ENCODE data around the gene MAP3K20. TPM values are rescaled to one million over a fixed set of nuclear protein-coding genes. Genes with fewer than 3 reads are reported as not detected.

Gene MAP3K20
- total RNA-seq, 1 experiment from 2014 or later: 15.2 TPM

- POLR2A ChIA-PET: no interaction called here
- TF ChIP-seq ELF4 (CRISPR knock-in tag; IDR thresholded peaks at IDR 0.05; ENCODE audit: low read depth): no peak
- TF ChIP-seq SOX15 (CRISPR knock-in tag; IDR thresholded peaks at IDR 0.05): no peak
- TF ChIP-seq NFE2L1 (CRISPR knock-in tag; IDR thresholded peaks at IDR 0.05): no peak
- no peak for TF ChIP-seq GTF2I (CRISPR knock-in tag; conservative IDR thresholded peaks at IDR 0.05)
- TF ChIP-seq CREM (CRISPR knock-in tag; IDR thresholded peaks at IDR 0.05): no peak
- no peak for TF ChIP-seq AR (CRISPR knock-in tag; IDR thresholded peaks at IDR 0.05)
- TF ChIP-seq SMAD4 (CRISPR knock-in tag; IDR thresholded peaks at IDR 0.05): no peak
- TF ChIP-seq RELA (CRISPR knock-in tag; IDR thresholded peaks at IDR 0.05; ENCODE audit: borderline replicate concordance): no peak
- no peak for TF ChIP-seq ZNF671 (CRISPR knock-in tag; IDR thresholded peaks at IDR 0.05)
- TF ChIP-seq ZNF416 (CRISPR knock-in tag; IDR thresholded peaks at IDR 0.05): no peak
- no peak for TF ChIP-seq FOXP1 (CRISPR knock-in tag; IDR thresholded peaks at IDR 0.05; ENCODE audit: borderline replicate concordance)
- no peak for TF ChIP-seq TEAD1 (CRISPR knock-in tag; IDR thresholded peaks at IDR 0.05)
- TF ChIP-seq, protein P1, sequence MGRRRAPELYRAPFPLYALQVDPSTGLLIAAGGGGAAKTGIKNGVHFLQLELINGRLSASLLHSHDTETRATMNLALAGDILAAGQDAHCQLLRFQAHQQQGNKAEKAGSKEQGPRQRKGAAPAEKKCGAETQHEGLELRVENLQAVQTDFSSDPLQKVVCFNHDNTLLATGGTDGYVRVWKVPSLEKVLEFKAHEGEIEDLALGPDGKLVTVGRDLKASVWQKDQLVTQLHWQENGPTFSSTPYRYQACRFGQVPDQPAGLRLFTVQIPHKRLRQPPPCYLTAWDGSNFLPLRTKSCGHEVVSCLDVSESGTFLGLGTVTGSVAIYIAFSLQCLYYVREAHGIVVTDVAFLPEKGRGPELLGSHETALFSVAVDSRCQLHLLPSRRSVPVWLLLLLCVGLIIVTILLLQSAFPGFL (CRISPR knock-in tag; IDR thresholded peaks at IDR 0.05; ENCODE audit: borderline replicate concordance): no peak
- TF ChIP-seq NFYB (CRISPR knock-in tag; conservative IDR thresholded peaks at IDR 0.05; ENCODE audit: low read depth): no peak
- Mint-ChIP-seq H3K36me3 (peaks cover 3% of the 10 kb centered on the region; the same call in 1 of the 2 replicates), H3K27ac (no peak overlapping the region), H3K4me1 (peaks cover 19% of the 10 kb centered on the region), H3K9me3 (peaks cover 16% of the 10 kb centered on the region), H3K4me3 (no peak overlapping the region), H3K27me3 (ENCODE audit: low read depth) (no peaks in the 10 kb centered on the region)
- no peak for DNase-seq (ENCODE audit: low spot score)
- CTCF ChIA-PET: interaction anchor here (1.2 kb wide), 1 partner anchor 244 kb away, joined by 5 read pairs; no protein-coding TSS in a partner anchor
- ATAC-seq: no peak
Measured at GRCh38 chr2:173271135-173271534, 195.5 kb downstream of the MAP3K20 start.

- H3K27ac Mint-ChIP-seq: no peak overlapping the region
- CTCF ChIA-PET: interaction anchor here (1.2 kb wide), 1 partner anchor 245 kb away, joined by 5 read pairs; no protein-coding TSS in a partner anchor
- DNase-seq (ENCODE audit: low spot score) (no peak), ATAC-seq (peak; percentile 47)
- peaks cover 19% of the 10 kb centered on the region for H3K4me1 Mint-ChIP-seq
- H3K4me3 Mint-ChIP-seq: no peak overlapping the region
- H3K27me3 Mint-ChIP-seq (ENCODE audit: low read depth): no peaks in the 10 kb centered on the region
- POLR2A ChIA-PET: no interaction called here
- H3K9me3 Mint-ChIP-seq: peaks cover 16% of the 10 kb centered on the region
- TF ChIP-seq, protein P2, sequence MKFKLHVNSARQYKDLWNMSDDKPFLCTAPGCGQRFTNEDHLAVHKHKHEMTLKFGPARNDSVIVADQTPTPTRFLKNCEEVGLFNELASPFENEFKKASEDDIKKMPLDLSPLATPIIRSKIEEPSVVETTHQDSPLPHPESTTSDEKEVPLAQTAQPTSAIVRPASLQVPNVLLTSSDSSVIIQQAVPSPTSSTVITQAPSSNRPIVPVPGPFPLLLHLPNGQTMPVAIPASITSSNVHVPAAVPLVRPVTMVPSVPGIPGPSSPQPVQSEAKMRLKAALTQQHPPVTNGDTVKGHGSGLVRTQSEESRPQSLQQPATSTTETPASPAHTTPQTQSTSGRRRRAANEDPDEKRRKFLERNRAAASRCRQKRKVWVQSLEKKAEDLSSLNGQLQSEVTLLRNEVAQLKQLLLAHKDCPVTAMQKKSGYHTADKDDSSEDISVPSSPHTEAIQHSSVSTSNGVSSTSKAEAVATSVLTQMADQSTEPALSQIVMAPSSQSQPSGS (CRISPR knock-in tag; IDR thresholded peaks at IDR 0.05; ENCODE audit: borderline replicate concordance, low read depth): no peak
- no peak for TF ChIP-seq STAT6 (CRISPR knock-in tag; conservative IDR thresholded peaks at IDR 0.05; ENCODE audit: low read depth)
- TF ChIP-seq NFATC4 (CRISPR knock-in tag; IDR thresholded peaks at IDR 0.05): no peak
- TF ChIP-seq ATF1 (CRISPR knock-in tag; IDR thresholded peaks at IDR 0.05): no peak
- no peak for TF ChIP-seq ZNF232 (CRISPR knock-in tag; IDR thresholded peaks at IDR 0.05)
- TF ChIP-seq FOXJ3 (CRISPR knock-in tag; IDR thresholded peaks at IDR 0.05; ENCODE audit: borderline replicate concordance): no peak
- TF ChIP-seq TEAD4 (CRISPR knock-in tag; IDR thresholded peaks at IDR 0.05): no peak
- peaks cover 3% of the 10 kb centered on the region; the same call in 1 of the 2 replicates for H3K36me3 Mint-ChIP-seq
Measured at GRCh38 chr2:173271825-173272224, 196.2 kb downstream of the MAP3K20 start.

All from WTC11 (cell line).